HG02763 (cell line): ENCODE measurements around the gene CD70.
A peak's percentile ranks its signal among the peaks of the same experiment; 100 is the strongest.
"Not testable (repeated sequence)": the region's sequence is repeated elsewhere in the genome, so short reads cannot be mapped to it uniquely, and the experiment has no call there.

Experiments
- ATAC-seq: cut with Tn5 transposase; IDR thresholded peaks from one replicate; pipeline ENCODE4 v1.9.1; 2021; ENCODE audit warnings: mild to moderate bottlenecking, moderate library complexity; ENCODE audit not compliant: unreplicated experiment

Gene CD70

GRCh38 chr19:6598254-6598892, 7.4 kb upstream of the CD70 start:
- ATAC-seq = not testable (repeated sequence)

- not testable (repeated sequence) for ATAC-seq
Observed at GRCh38 chr19:6597471-6598253, 6.7 kb upstream of the CD70 start.

GRCh38 chr19:6596621-6597020, 5.7 kb upstream of the CD70 start:
- no peak for ATAC-seq

GRCh38 chr19:6593651-6594416, 2.9 kb upstream of the CD70 start:
- ATAC-seq = no peak

DNA sequence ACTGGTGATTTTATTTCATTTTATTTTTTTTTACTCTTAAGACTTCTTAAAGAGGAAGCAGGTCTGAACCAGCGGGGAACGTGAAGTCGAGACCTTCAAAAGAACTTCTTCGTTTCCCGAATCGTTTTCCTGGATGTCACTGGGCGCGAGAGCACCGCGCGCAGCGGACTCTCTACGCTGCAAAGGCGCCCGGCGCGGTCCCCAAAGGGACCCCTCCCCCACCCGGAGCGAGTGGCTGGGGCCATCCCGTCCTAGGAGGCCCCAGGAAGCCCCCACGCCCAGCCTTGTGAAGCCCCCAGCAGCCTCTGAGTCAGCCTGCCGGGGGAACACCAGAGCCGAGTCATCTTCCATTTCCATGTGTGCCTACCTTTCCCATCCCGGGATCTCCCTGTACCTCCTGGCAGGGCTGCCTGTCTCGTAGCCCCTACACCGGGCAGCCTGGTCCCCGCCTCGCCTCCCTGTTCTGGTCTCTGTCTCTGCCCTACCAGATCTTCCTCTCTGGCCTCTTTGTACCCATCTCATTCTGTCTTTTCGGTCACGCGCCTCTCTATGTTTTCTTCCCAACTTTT, 608 bp downstream of the CD70 start:
- ATAC-seq = no peak

DNA sequence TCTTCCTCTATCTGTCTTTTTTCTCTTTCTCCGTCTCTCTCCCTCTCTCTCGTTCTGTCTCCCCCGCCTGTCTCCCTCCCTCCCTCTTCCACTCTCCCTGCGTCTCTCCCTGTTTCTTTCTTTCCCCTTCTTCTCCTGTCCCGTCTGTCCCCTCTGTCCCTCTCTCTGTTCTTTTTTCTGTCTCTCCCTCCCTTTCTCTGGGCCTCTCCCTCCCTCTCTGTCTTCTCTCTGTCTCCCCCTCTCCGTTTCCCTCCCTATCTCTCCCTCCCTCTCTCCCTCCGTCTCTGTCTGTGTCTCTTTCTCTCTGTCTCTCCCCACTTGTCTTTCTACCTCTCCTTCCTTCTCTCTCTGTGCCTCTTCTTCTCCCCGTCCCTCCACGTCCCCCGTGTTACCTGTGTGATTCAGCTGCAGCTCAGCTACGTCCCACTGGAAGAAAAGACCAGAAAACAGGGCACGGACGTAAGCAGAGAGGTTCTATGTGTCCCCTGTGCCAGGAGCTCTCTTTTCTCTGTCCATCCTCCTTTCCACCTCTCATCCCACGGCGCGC, 1.2 kb downstream of the CD70 start:
- no peak for ATAC-seq

- no peak for ATAC-seq
Observed at GRCh38 chr19:6588508-6589345, 2.2 kb downstream of the CD70 start.

DNA sequence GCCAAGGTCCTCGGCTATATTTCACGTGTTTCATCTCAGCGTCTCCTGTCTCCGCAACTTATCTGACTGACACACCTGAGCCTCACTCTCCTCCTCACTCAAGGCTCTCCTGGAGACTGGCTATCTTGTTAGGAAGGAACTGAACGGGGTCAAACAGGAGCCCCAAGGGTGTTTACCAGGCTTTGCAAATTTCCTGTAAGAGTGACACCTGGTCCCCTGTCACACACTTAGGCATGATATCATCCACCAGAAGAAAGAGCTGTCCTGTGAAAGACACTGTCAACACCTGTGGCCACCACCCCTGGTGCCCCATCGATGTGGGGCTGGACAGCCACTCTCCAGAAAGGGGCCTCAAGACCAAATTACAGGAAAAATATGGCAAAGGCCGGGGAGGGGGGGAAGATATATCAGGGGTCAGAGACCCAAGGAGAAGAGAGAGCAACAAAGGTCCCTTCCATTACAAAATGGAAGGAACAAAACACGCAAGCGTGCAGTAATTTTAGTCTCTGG, 2.9 kb downstream of the CD70 start:
- no peak for ATAC-seq

- ATAC-seq = no peak
Observed at GRCh38 chr19:6587093-6587820, 3.7 kb downstream of the CD70 start.

DNA sequence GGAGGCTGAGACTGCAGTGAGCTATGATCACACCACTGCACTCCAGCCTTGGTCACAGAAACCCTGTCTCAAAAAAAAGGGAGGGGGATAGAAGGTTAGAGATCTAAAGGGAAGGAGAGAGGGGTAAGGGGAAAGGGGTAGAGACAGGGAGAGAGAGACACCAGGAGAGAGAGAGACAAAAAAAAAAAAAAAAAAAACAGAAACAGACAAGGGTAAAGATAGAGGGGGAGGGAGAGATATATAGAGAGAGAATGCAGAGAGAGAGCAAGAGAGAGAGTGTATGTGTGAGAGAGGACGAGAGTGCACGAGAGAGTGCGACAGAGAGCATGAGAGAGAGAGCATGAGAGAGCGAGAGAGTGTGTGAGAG, 4.2 kb downstream of the CD70 start:
- ATAC-seq = no peak

DNA sequence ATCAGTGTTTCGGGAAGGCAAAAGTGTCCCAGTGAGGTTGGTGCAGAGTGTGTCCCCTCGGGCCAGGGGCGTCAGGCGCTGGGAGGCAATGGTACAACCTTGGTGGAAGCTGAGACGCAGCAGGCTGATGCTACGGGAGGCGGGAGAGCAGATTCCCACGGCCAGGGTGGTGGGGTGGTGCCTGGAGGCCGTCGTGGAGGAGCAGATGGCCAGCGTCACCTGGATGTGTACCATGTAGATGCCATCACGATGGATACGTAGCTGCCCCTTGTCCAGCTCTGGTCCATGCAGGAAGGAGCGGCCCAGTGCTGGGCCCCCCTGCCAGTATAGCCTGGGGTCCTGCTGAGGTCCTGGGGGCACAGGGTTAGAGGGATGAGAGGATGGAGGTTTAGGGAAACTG, 4.9 kb downstream of the CD70 start:
- no peak for ATAC-seq

- ATAC-seq = not testable (repeated sequence)
Observed at GRCh38 chr19:6582515-6583484, 8.2 kb downstream of the CD70 start.

GRCh38 chr19:6580313-6580712, 10.6 kb downstream of the CD70 start:
- ATAC-seq = no peak

GRCh38 chr19:6579450-6580178, 11.3 kb downstream of the CD70 start:
- ATAC-seq = no peak

DNA sequence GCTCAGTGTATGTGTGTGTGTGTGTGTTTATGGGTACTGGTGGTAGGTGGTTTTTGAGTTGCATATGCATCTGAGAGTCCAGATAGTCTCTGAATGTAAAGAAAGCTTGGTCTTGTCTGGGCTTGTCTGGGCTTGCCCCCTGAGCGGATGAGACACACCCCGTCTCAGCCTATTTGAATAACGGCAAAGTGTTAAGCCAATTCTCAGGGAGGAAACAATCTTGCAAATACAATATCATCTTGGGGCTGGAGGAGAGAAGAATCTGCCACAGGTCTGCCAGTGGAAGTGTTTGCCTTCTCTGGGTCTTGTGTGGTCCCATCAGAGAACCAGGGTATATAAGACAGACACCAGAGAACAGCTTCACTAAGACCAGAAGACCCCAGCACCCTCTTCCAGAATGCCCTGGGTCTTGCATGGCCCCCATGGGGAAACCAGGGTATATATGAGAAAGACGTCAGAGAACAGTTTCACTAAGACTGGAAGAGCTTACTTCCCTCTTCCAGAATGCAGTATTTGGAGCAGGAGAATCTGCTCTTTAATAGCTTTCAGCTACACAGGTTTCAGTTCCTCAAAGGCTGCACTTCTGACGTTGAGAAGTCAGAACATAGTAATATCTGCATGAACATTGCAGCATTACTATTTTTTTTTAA, 13.3 kb downstream of the CD70 start:
- peak; percentile 80 for ATAC-seq

DNA sequence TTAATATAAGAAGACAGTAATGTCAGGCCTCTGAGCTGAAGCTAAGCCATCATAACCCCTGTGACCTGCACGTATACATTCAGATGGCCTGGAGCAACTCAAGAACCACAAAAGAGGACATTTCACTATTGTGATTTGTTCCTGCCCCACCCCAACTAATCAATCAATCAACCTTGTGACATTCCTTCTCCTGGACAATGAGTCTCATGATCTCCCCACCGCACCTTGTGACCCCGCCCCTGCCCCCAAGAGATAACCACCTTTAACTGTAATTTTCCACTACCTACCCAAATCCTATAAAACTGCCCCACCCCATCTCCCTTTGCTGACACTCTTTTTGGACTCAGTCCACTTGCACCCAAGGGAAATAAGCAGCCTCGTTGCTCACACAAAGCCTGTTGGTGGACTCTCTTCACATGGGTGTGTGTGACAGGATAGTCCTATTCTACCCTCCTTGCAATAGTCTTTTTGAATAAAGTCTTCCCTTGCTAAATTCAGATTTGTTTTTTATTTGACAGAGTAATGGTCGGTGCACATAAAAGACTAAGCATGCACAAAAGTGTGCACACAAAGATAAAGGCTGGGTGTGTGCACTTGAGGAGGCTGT, 14.0 kb downstream of the CD70 start:
- no peak for ATAC-seq

- no peak for ATAC-seq
Observed at GRCh38 chr19:6573350-6573749, 17.6 kb downstream of the CD70 start.
